HG02970 (cell line): Measurements from ENCODE around the gene MAGEB18.

Experiments used
- ATAC-seq: cut with Tn5 transposase; IDR thresholded peaks from one replicate; pipeline ENCODE4 v1.9.1; 2021; ENCODE audit warnings: mild to moderate bottlenecking, moderate library complexity, moderate number of reproducible peaks; ENCODE audit not compliant: unreplicated experiment, low FRiP score

The MAGEB18 gene

GRCh38 chrX:26138274-26138673 lies at the start of gene MAGEB18:
Gene MAGEB18 (plus strand): TSS chrX:26138343. CDS start chrX:26138986, 643 bp downstream.
- no peak for ATAC-seq

- ATAC-seq: no peak
These were observed 37.7 kb upstream of the MAGEB18 start for GRCh38 chrX:26100421-26100920.

DNA sequence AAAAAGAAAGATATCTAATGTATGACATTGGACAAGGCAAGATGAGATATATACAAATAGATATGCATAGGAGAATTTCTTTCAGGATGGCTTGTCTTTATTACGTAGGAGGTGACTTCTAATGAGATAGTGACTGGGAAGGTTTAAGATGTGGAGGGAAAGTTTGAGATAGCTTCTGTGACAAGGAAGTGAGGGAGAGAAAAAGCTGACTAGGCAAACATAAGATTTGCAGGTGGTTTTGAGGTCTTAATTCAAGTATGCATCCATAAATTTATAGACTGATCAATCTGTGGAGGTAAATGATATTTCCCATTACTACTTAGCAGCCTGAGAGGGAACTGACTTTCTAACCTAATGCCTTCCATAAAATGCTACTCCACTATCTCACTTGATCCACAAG lies 29.0 kb upstream of the MAGEB18 start:
- no peak for ATAC-seq

- no peak for ATAC-seq
These were observed 7.9 kb downstream of the MAGEB18 start for GRCh38 chrX:26146024-26146423.

- ATAC-seq: no peak
These were observed 22.2 kb downstream of the MAGEB18 start, which contains the start of gene MAGEB6B for GRCh38 chrX:26160301-26160700. Gene MAGEB6B (plus strand): TSS chrX:26160601. CDS start chrX:26160601, 0 bp downstream.
